Measurements from ENCODE around the gene TEX11.
"Not testable (repeated sequence)": the region's sequence is repeated elsewhere in the genome, so short reads cannot be mapped to it uniquely, and the experiment has no call there.

The TEX11 gene

DNA sequence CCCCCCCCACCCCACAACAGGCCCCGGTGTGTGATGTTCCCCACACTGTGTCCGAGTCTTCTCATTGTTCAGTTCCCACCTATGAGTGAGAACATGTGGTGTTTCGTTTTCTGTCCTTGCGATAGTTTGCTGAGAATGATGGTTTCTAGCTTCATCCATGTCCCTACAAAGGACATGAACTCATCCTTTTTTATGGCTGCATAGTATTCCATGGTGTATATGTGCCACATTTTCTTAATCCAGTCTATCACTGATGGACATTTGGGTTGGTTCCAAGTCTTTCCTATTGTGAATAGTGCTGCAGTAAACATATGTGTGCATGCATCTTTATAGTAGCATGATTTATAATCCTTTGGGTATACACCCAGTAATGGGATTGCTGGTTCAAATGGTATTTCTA lies 393.2 kb downstream of the TEX11 start:
- not testable (repeated sequence) for H3K4me3 Mint-ChIP-seq; H3K9me3 Mint-ChIP-seq; H3K36me3 Mint-ChIP-seq (ENCODE audit: low read depth); DNase-seq; ATAC-seq; H3K4me1 Mint-ChIP-seq; H3K27ac Mint-ChIP-seq
- H3K27me3 Mint-ChIP-seq = peaks cover 10% of the 10 kb centered on the region

DNA sequence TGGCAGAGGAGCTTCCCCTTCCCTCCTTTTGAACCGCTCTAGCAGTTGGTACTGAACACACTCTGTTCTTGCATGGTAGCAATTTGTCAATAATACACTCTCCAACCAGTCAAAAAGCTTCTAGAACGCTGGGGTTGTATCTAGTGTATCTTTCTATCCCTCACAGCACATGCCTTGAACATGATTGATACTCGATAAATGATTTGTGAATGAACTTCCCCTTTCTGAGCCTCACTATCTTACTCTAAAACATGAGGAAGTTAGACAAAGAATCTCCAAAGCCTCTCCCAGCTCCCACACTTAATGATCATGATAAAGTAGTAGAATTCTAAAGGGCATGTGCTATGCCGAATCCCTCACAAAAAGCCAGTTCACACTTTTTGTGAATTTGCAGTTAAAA lies 399.4 kb downstream of the TEX11 start:
- H3K27me3 Mint-ChIP-seq = peaks cover 10% of the 10 kb centered on the region
- H3K4me3 Mint-ChIP-seq = no peak overlapping the region
- no peak overlapping the region for H3K27ac Mint-ChIP-seq
- no peak for ATAC-seq
- DNase-seq = no peak
- H3K9me3 Mint-ChIP-seq = no peaks in the 10 kb centered on the region
- peaks cover 31% of the 10 kb centered on the region for H3K4me1 Mint-ChIP-seq
- no peaks in the 10 kb centered on the region for H3K36me3 Mint-ChIP-seq (ENCODE audit: low read depth)

DNA sequence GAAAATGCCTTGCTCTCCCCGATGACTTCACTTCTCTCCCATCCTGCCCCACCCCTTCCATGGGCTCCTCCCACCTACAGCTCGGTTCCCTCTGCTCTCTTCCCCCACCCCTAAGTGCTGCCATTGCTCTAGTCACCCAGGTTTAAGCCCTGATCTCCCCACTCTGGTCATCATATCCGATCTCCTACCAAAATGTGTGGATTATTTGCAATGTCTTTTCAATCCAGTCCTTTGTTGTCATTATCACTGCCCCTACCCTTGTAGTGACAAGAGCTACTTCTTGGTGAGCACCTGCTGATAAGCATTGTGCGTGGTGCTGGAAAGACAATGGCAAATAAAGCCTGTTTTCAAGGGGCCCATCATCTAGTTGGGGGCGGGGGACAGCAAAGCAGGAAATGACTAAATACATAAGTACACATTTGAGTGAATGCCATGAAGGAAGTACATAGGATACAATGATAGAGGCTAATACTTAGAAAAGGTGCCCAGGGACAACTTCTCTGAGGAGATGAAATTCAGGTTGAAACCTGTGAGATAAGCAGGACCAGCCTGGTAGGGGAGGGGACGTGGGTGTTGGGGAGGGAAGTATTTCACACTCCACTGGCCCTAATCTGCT lies 400.1 kb downstream of the TEX11 start:
- DNase-seq (peak; percentile 5), ATAC-seq (peak; percentile 50)
- H3K27ac Mint-ChIP-seq = peak overlapping the region; percentile 24
- no peak overlapping the region for H3K4me3 Mint-ChIP-seq
- peaks cover 10% of the 10 kb centered on the region for H3K27me3 Mint-ChIP-seq
- H3K36me3 Mint-ChIP-seq (ENCODE audit: low read depth) = no peaks in the 10 kb centered on the region
- H3K4me1 Mint-ChIP-seq = peaks cover 31% of the 10 kb centered on the region
- H3K9me3 Mint-ChIP-seq = no peaks in the 10 kb centered on the region

DNA sequence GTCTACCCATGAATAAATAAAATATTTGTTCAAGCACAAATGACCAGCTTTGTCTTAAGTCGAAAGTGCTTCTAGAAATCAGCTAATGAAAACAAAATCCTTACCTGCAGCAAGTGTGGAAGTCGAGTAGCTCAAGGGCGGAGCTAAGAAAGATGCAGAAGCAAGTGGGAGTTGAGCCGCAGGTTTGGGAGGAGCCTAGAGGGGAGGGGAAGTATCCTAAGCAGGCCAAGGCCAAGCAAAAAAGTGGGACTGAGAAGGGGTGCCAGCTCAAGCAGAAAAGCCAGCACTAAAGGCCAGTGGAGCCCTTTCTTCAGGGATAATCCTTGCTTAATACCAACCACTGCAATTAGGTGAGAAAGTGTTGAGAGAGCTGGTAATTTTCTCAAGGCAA lies 403.1 kb downstream of the TEX11 start:
- Mint-ChIP-seq H3K4me1 (peaks cover 31% of the 10 kb centered on the region), H3K36me3 (ENCODE audit: low read depth) (no peaks in the 10 kb centered on the region), H3K27me3 (peaks cover 7% of the 10 kb centered on the region), H3K27ac (no peak overlapping the region), H3K9me3 (no peaks in the 10 kb centered on the region), H3K4me3 (no peak overlapping the region)
- DNase-seq (no peak), ATAC-seq (no peak)

DNA sequence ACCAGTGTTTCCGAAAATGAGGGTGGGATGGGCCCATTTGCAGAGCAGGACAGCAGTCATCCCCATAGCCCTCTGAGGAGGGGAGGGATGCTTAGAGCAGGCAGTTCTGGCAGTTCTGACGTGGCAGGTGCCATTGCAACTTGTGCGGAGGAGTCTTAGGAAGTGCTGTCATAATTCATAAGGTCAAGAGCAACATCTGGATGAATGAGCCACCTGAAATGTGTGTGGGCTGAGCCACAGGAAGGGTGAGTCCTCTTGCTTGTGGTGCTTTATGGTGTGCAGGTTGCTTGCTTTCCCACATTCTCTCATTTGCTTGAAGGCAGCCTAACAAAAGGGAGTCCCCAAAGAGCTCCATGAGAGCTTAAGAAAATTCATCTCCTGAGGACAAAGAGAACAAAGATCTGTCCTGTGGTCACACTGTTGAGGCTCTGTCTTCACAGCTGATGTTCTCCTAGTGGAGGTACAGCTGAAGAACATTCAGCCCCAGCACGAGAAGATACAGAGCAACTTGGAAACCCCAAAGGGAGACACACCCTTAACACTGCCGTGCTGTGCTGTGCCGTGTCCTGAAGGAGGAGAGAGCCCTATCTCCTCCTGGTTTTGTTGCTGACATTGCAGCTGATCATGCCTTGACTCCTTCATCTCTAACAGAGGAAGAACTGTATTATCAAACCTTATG lies 403.6 kb downstream of the TEX11 start:
- ATAC-seq = peak; percentile 85
- H3K36me3 Mint-ChIP-seq (ENCODE audit: low read depth) = no peaks in the 10 kb centered on the region
- H3K27ac Mint-ChIP-seq = no peak overlapping the region
- peak; percentile 14 for DNase-seq
- peaks cover 6% of the 10 kb centered on the region for H3K27me3 Mint-ChIP-seq
- no peaks in the 10 kb centered on the region for H3K9me3 Mint-ChIP-seq
- H3K4me3 Mint-ChIP-seq = no peak overlapping the region
- H3K4me1 Mint-ChIP-seq = peaks cover 31% of the 10 kb centered on the region

DNA sequence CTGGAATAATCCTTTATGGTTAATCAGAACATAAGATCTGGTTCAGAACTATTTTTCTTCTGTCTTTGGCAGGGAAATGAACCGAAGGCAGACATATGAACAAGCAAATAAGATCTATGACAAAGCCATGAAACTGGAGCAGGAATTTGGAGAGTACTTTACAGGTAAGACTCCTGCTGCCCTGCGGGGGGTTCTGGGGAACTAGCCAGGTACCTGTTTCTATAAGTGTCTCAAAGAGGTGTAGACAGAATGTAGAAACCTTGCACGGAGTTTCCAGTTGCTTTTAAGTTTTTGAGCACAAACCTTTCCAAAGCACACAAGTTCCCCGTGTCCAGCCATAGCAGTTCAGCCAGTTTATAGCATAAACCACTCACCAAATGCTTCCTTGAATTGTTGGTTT lies 407.7 kb downstream of the TEX11 start:
- no peak overlapping the region for H3K27ac Mint-ChIP-seq
- no peaks in the 10 kb centered on the region for H3K27me3 Mint-ChIP-seq
- peaks cover 14% of the 10 kb centered on the region for H3K4me1 Mint-ChIP-seq
- no peak for DNase-seq
- no peak for ATAC-seq
- H3K36me3 Mint-ChIP-seq (ENCODE audit: low read depth) = no peaks in the 10 kb centered on the region
- no peak overlapping the region for H3K4me3 Mint-ChIP-seq
- no peaks in the 10 kb centered on the region for H3K9me3 Mint-ChIP-seq

DNA sequence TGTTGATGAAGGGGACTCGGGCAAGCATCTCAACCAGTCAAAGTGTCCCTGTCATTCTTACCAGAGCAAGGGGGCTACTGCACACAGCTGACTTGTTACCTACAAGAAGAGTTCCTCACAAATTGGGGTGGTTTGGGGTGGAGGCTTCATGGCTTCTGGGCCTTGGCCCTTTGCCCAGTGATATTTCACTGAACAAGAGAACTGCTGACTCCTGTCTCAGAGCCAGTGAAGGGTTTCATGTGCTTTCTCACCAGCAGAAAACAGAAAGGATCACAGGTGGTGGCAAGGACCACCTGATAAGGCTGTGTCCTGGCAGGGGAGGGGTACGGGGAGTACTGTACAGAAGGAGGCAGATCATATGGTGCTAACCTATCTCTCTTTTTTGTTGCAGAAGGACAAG lies 410.4 kb downstream of the TEX11 start:
- Mint-ChIP-seq H3K36me3 (ENCODE audit: low read depth) (peaks cover 5% of the 10 kb centered on the region), H3K4me1 (no peaks in the 10 kb centered on the region), H3K27ac (no peak overlapping the region), H3K27me3 (no peaks in the 10 kb centered on the region), H3K9me3 (no peaks in the 10 kb centered on the region), H3K4me3 (no peak overlapping the region)
- DNase-seq = no peak
- no peak for ATAC-seq

DNA sequence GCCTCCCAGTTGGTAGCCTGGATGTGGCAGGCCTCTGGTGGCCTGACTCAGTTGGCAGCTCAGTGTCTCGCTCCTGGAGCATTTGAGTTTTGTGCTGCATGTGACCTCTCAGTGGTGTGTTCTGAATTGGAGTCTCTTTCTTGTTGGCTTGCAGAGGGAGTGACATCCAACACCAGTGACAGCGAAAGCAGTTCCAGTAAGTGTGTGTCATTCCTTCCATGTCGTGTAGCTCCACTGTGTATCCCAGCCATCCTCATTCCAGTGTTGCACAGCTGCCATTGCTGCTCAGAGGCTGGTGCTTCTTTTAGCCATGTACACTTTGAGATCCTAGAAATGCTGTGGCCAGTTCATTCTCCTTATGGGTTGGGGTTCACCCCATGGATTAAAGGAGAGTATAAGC lies 411.5 kb downstream of the TEX11 start:
- ATAC-seq = no peak
- H3K9me3 Mint-ChIP-seq = no peaks in the 10 kb centered on the region
- H3K4me1 Mint-ChIP-seq = peaks cover under 1% of the 10 kb centered on the region
- no peaks in the 10 kb centered on the region for H3K27me3 Mint-ChIP-seq
- H3K27ac Mint-ChIP-seq = no peak overlapping the region
- peaks cover 12% of the 10 kb centered on the region for H3K36me3 Mint-ChIP-seq (ENCODE audit: low read depth)
- no peak for DNase-seq
- no peak overlapping the region for H3K4me3 Mint-ChIP-seq

DNA sequence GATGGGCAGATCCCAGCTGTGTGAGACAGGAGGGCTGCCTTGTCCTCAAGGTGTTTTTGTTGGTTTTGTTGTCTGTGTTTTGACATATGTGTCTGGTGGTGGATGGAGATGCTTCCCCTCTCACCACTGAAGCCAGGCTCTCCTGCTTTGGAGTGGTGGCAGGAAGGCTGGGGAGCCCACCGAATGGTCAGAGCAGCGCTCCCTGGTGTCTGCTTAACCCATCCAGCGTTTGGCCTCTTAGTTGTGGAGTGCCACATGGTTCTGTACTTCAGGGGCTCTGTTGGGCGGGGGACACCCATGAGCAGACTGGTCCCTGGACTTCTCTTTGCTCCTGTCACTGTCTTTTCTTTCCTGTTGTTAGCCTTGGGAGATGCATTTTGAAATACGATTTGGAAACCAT lies 412.0 kb downstream of the TEX11 start:
- H3K4me3 Mint-ChIP-seq = no peak overlapping the region
- H3K36me3 Mint-ChIP-seq (ENCODE audit: low read depth) = peaks cover 14% of the 10 kb centered on the region
- H3K9me3 Mint-ChIP-seq = no peaks in the 10 kb centered on the region
- DNase-seq (no peak), ATAC-seq (no peak)
- no peaks in the 10 kb centered on the region for H3K27me3 Mint-ChIP-seq
- H3K4me1 Mint-ChIP-seq = peaks cover 3% of the 10 kb centered on the region
- no peak overlapping the region for H3K27ac Mint-ChIP-seq

DNA sequence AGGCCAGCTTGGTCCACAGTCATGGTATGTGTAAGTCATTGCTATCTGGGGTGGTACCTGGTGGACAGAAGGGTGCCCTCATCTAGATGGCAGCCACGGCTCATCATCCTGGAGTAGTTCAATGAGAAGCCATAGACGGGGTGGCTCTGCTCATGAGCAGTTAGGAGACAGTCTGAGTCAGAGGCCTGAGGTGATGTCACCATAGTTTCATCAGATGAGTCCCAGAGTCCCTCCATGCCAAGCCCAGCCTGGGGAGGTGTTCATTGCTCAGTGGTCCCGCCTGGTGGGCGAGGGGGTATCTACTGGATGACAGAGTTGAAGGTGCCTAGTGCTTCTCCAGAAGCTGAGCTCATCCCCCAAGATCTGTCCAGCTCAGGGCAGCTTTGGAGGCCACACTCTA lies 414.1 kb downstream of the TEX11 start:
- peaks cover 14% of the 10 kb centered on the region for H3K36me3 Mint-ChIP-seq (ENCODE audit: low read depth)

DNA sequence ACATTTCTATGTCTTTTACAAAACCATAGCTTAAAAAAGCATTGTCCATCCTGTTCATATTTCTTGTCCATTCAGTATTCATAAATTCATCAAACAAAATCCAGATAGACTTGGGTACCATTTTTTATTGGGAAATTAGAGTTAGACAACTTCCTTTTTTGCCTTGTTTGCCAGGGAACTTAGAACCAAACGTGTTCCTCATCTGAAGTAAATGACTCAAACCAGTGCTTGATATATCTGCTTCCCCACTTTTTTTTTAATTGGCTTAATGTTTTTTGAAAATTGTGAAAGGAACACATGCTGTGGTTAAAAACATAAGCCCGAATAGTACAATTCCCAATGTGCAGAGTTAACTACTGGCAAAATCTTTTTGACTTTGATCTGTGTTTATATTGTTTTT lies 419.7 kb downstream of the TEX11 start:
- Mint-ChIP-seq H3K9me3 (no peaks in the 10 kb centered on the region), H3K36me3 (ENCODE audit: low read depth) (peaks cover 13% of the 10 kb centered on the region), H3K4me1 (peaks cover 3% of the 10 kb centered on the region), H3K27ac (no peak overlapping the region), H3K4me3 (no peak overlapping the region), H3K27me3 (no peaks in the 10 kb centered on the region)
- ATAC-seq = no peak
- no peak for DNase-seq

More for the DNA sequence above, 414.1 kb downstream of the TEX11 start:
- H3K9me3 Mint-ChIP-seq = no peaks in the 10 kb centered on the region
- no peak overlapping the region for H3K4me3 Mint-ChIP-seq
- H3K4me1 Mint-ChIP-seq = peaks cover 3% of the 10 kb centered on the region
- peak overlapping the region; percentile 22 for H3K27ac Mint-ChIP-seq
- no peaks in the 10 kb centered on the region for H3K27me3 Mint-ChIP-seq
- DNase-seq = peak; percentile 9
- peak; percentile 89 for ATAC-seq

DNA sequence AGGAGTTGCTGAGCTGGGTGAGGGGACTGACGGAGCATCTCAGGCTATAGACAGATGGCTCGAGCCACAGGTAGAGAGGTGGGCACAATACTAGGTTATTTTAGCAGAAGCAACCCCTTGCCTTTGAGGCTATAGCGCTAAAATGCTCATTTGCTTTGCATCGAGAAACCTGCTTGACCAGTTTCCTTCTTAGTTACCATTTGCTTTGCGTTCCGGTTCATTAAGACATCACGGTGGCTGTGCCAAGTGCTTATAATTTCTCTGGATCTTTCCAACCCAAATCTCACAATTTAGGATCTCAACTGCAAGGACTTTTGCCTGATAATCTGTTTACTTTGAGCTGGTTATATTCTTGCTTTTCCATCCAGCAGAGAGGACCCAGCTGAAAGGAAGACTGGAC lies 423.0 kb downstream of the TEX11 start:
- no peak overlapping the region for H3K4me3 Mint-ChIP-seq
- H3K9me3 Mint-ChIP-seq = no peaks in the 10 kb centered on the region
- no peak for DNase-seq
- no peak for ATAC-seq
- no peak overlapping the region for H3K27ac Mint-ChIP-seq
- H3K27me3 Mint-ChIP-seq = no peaks in the 10 kb centered on the region
- H3K36me3 Mint-ChIP-seq (ENCODE audit: low read depth) = peaks cover 1% of the 10 kb centered on the region
- H3K4me1 Mint-ChIP-seq = no peaks in the 10 kb centered on the region

DNA sequence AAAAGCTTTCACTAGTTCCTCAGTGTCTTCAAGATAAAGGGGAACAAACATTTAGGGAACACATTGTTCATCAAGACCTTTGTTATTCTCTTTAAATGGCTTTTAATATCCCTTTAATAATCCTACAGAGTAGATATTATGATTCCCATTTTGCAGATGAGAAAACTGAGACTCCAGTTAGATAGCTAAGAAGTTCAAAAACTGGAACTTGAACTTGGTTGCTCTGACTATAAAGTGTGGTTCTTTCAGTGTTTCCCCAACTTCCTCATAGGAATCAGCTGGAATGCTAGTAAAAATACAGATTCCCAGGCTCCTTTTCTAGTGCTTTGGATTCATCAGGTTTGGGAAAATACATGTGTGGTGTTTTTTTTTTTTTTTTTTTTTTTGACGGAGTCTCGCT lies 426.2 kb downstream of the TEX11 start:
- no peaks in the 10 kb centered on the region for H3K9me3 Mint-ChIP-seq
- H3K27ac Mint-ChIP-seq = no peak overlapping the region
- H3K4me1 Mint-ChIP-seq = peaks cover 3% of the 10 kb centered on the region
- ATAC-seq = no peak
- no peak overlapping the region for H3K4me3 Mint-ChIP-seq
- DNase-seq = no peak
- H3K36me3 Mint-ChIP-seq (ENCODE audit: low read depth) = peaks cover 1% of the 10 kb centered on the region
- no peaks in the 10 kb centered on the region for H3K27me3 Mint-ChIP-seq

DNA sequence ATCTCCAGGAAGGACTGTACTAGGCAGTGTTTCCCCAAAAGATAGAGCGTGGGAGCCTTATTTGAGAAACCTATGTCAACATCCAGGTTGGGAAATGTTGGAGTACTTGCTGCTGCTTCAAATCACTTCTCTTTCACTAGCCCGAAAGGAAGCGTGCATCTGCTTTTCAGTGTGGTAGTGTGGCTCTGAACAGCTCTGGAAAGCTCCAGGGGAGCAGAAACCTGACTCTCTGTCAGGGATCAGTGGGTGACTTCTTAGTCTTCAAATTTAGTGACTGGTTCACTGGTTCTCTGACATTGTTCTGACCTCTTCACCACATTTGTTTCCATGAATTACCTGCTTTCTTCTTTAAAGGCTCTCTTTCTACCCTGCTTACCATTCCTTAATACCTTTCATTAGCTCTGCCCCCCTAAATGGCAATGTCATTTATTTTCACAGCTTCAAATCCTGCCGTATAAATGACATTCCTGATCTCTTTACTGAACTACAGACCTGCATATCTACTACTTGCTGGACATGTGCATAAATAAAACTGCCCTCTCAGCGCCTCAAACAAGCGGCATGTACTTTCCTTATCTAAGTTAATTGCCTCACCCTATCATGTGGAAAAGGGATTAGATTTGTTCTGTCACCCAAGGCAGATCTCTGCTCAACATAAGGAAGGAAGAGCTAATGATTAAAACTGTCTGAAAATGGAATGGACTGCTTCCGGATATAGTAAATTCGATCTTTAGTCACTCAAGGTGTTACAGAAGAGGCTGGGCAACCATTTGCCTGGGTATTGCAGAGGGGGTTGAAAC lies 426.8 kb downstream of the TEX11 start:
- H3K27me3 Mint-ChIP-seq = no peaks in the 10 kb centered on the region
- peaks cover 1% of the 10 kb centered on the region for H3K36me3 Mint-ChIP-seq (ENCODE audit: low read depth)
- no peak overlapping the region for H3K27ac Mint-ChIP-seq
- H3K9me3 Mint-ChIP-seq = no peaks in the 10 kb centered on the region
- no peak overlapping the region for H3K4me3 Mint-ChIP-seq
- ATAC-seq (no peak), DNase-seq (no peak)
- peaks cover 3% of the 10 kb centered on the region for H3K4me1 Mint-ChIP-seq

DNA sequence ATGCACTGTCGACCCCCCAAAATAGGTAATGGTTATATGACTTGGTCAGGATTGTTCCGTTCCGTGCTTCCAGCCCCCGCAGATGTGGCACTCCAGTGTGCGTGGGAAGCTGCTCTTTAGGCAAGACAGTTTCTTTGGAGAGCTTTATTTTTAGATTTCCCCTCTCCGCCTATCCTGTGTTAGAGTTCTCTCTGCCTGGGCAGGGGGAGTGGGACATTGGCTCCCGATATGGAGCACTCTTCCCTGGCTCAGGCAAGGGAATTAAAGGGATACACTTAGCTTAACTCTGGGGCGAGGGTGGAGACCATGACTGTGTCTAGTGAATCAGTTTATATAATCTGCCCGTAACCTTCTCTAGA lies 427.9 kb downstream of the TEX11 start:
- no peak overlapping the region for H3K4me3 Mint-ChIP-seq
- DNase-seq = no peak
- H3K27me3 Mint-ChIP-seq = no peaks in the 10 kb centered on the region
- no peak for ATAC-seq
- H3K9me3 Mint-ChIP-seq = no peaks in the 10 kb centered on the region
- H3K36me3 Mint-ChIP-seq (ENCODE audit: low read depth) = no peaks in the 10 kb centered on the region
- peaks cover 3% of the 10 kb centered on the region for H3K4me1 Mint-ChIP-seq
- H3K27ac Mint-ChIP-seq = no peak overlapping the region
